ENCODE results near the gene CHST11. TPM values are rescaled to one million over a fixed set of nuclear protein-coding genes. Genes with fewer than 3 reads are reported as not detected.

Gene CHST11
- total RNA-seq, 1 donor = 10.8 TPM

DNA sequence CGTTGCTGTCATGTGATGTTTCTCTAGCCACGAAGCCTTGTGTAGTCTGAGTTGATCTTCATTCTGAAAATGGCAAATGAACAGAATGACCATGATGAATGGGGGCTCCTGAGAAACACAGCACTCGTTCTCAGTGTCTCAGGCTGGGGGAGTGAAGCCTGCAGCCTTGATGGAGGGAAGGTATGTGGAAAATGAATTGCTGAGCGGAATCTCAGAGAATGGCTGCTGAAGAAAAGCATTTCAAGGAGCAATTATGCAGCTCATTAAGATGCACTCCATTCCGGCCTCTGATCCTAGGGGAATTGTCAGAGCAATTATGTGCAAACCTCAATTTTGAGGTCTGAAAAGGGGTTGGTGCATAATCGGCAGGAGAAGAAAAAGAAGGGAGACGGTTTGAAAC, 167.1 kb downstream of the CHST11 start:
- no peak for DNase-seq (ENCODE audit: low read depth)
- no peak for TF ChIP-seq CTCF (IDR thresholded peaks at IDR 0.05; ENCODE audit: insufficient read depth, low read length)
- H3K4me3 ChIP-seq (ENCODE audit: low read depth, low read length) = no peak overlapping the region

DNA sequence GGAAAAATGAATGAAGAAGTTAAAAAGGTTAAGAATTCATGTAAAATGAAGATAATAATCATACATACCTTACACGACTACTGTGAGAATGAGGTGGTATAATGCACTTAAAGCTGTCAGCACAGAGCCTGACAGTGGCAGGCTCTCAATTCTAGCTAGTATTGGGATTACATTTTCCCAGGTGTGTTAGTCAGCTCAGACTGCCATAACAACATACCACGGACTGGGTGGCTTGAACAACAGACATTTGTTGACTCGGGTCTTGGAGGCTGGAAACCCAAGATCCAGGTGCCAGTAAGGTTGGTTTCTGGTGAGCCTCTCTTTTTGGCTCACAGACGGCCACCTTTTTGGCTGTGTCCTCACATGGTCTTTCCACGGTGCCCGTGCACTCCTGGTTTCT, 167.8 kb downstream of the CHST11 start:
- H3K4me3 ChIP-seq (ENCODE audit: low read depth, low read length) = no peak overlapping the region
- DNase-seq (ENCODE audit: low read depth) = no peak
- no peak for TF ChIP-seq CTCF (IDR thresholded peaks at IDR 0.05; ENCODE audit: insufficient read depth, low read length)

DNA sequence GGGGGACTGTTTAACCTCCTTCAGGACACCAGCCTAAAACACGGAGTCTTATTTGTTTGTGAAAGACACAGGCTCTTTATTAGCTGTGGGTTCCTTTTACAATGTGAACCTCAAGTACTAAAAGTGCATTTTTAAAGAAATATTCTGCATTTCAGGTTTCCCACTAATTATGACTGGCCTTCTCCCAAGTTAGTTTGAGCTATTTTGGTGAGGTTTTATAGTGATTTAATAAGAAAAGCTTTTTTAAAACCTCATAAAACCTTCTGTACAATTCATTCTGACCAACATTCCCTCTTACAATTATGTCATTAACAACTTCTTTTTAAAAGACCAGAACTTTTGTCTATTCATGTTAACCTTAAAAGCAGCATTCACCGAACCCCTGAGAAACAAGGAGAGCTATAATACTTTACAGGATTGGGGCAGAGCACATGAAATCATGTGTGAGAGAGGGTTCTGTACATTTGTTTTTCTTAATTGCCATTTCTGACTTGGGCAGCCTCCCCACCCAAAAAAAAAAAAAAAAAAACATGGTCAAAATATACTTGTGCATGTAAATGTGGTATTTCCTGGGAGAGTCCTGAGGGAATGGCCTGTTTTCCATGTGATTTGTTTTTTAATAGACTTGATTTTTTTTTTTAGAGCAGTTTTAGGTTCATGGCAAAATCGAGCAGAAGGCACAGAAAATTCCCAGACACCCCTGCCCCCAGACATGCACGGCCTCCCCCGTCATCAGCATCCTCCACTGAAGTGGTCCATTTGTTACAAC, 169.5 kb downstream of the CHST11 start:
- no peak for DNase-seq (ENCODE audit: low read depth)
- TF ChIP-seq CTCF (IDR thresholded peaks at IDR 0.05; ENCODE audit: insufficient read depth, low read length) = no peak
- H3K4me3 ChIP-seq (ENCODE audit: low read depth, low read length) = no peak overlapping the region

- no peak for DNase-seq (ENCODE audit: low read depth)
- no peak overlapping the region for H3K4me3 ChIP-seq (ENCODE audit: low read depth, low read length)
- no peak for TF ChIP-seq CTCF (IDR thresholded peaks at IDR 0.05; ENCODE audit: insufficient read depth, low read length)
These were observed 170.7 kb downstream of the CHST11 start for GRCh38 chr12:104627231-104627989.

- DNase-seq (ENCODE audit: low read depth) = no peak
- H3K4me3 ChIP-seq (ENCODE audit: low read depth, low read length) = no peak overlapping the region
- TF ChIP-seq CTCF (IDR thresholded peaks at IDR 0.05; ENCODE audit: insufficient read depth, low read length) = no peak
These were observed 171.5 kb downstream of the CHST11 start for GRCh38 chr12:104627990-104628830.

- DNase-seq (ENCODE audit: low read depth) = no peak
- TF ChIP-seq CTCF (IDR thresholded peaks at IDR 0.05; ENCODE audit: insufficient read depth, low read length) = no peak
- no peak overlapping the region for H3K4me3 ChIP-seq (ENCODE audit: low read depth, low read length)
These were observed 172.0 kb downstream of the CHST11 start for GRCh38 chr12:104628831-104629135.
